Measurements from ENCODE around the gene PRLR.
"Not testable (repeated sequence)": the region's sequence is repeated elsewhere in the genome, so short reads cannot be mapped to it uniquely, and the experiment has no call there.

PRLR gene

GRCh38 chr5:35230038-35230611 is at the start of gene PRLR:
Gene PRLR (minus strand): TSS chr5:35230487. CDS start chr5:35089620, 140,867 bp downstream.
- DNase-seq (ENCODE audit: low read depth in 3 of 3) = no peak

DNA sequence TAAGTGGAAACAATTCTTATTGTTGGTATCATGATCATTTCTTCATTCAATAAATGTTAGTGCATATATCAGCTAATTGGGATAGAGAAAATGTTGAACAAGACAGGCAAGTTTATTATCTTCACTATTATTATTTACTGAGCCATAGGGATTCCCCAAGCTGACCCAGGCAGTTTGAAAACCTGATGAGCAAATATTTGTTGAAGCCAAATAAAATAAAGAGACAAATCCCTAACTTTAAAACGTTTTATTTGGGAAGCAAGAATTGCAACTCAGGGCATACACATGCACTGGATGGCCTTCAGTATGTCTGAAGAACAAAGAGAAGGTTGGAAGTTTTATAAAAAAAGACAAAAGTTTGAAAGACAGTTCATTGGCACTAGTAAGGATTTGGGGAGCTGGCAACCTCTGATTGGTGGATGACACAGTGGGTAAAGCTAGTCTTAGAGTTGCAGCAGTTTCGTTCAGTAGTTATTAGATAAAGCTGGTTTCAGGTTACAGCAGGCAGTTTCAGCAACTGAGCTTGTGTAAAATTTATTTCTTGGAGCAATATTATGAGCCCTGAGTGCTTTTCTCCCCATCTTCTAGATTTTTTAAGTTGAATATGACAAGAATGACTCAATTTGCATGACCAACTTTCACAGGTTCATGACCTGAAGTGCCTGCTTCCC is 44.7 kb upstream of the PRLR start:
- DNase-seq (ENCODE audit: low read depth in 3 of 3) = no peak

GRCh38 chr5:35269006-35269405 is 38.7 kb upstream of the PRLR start:
- no peak for DNase-seq (ENCODE audit: low read depth in 3 of 3)

- no peak for DNase-seq (ENCODE audit: low read depth in 3 of 3)
Measured at GRCh38 chr5:35266276-35266675, 36.0 kb upstream of the PRLR start.

DNA sequence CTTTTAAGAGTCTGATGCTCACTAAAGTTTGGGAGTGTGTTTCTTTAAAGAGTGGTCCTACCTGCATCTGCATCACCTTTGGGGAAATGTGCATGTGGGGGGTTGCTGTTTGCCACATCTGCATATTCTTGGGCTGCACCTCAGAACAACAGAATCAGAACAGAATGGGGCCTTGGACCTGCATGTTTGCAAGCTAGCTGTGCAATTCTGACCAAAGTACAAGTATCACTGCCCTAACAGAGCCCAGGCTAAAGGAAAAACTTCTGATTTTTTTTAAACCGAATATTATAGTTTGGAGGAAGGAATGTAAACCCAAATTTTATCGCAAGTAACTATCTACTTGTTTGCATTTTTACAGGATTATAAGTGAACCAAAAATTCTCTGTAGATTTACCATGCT is 34.2 kb upstream of the PRLR start:
- DNase-seq (ENCODE audit: low read depth in 3 of 3) = no peak

DNA sequence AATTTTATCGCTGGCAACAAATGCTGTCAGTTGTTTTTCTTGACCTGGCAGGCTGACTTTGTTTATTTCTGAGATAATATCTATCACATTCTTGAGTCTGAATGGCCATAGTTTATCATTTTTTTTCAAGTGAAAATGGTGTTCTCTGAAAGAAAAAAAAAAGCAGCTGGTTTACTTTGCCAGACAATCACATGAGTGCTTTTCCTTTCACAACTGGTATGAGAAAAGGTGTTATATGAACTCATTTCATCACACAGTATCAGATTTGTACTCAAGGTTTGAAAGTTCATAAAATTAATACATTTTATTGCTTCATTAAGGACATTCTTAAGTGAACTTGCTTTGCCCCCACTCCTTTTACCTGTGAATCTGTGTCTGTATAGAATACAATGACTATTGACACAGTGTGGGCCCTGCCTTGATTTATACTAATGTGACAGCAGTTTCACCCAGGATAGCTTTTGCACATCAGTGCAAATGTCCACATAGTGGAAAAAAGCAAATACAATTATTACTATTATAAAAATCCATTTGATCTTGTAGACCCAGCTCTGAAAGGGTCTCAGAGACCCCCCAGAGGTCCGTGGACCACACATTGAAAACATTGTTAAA is 33.1 kb upstream of the PRLR start:
- no peak for DNase-seq (ENCODE audit: low read depth in 3 of 3)

GRCh38 chr5:35253582-35253981 is 23.3 kb upstream of the PRLR start:
- DNase-seq (ENCODE audit: low read depth in 3 of 3) = no peak

GRCh38 chr5:35252963-35253362 is 22.7 kb upstream of the PRLR start:
- DNase-seq (ENCODE audit: low read depth in 3 of 3) = no peak

DNA sequence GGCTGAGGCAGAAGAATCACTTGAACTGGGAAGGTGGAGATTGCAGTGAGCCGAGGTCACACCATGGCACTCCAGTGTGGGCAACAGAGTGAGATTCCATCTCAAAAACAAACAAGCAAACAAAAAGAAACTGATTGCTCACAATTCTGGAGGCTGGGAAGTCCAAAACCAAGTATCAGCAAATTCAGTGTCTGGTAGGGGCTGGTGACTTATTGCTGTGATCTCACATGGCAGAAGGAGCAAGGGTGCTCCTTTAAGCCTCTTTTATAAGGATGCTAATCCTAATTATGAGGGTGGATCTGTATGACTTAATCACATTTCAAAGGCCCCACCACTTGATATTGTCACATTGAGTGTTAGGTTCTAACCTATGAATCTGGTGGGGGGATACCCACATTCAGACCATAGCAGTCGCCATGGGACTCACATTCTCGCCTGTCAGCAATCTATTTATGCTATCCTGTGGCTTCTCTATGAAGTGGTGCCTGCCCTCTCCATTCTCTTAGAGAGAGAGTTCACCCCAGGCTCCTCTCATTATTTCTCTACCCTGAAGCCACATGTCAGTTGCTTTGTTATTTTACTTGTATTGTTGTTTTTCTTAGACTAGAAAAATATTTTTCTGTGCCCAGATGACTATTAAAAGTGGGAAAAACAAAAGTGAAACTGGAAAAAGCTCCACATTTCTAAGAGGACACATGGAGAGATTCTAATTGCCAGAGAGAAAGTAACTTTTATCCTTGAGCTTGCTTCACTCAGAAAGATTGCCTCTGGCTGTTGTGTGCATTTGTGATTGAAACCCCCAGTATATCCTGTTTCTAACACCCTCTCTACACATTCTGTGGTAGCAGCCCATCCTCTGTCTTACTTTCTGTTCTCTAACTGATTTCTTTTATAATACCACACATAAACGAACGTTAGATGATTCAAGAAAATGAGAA is 18.8 kb upstream of the PRLR start:
- DNase-seq (ENCODE audit: low read depth in 3 of 3) = no peak

- no peak for DNase-seq (ENCODE audit: low read depth in 3 of 3)
Measured at GRCh38 chr5:35247648-35248034, 17.4 kb upstream of the PRLR start.

GRCh38 chr5:35246900-35247647 is 16.8 kb upstream of the PRLR start:
- DNase-seq (ENCODE audit: low read depth in 3 of 3) = no peak

- no peak for DNase-seq (ENCODE audit: low read depth in 3 of 3)
Measured at GRCh38 chr5:35246411-35246810, 16.1 kb upstream of the PRLR start.

- DNase-seq (ENCODE audit: low read depth in 3 of 3) = not testable (repeated sequence)
Measured at GRCh38 chr5:35245371-35245770, 15.1 kb upstream of the PRLR start.

- DNase-seq (ENCODE audit: low read depth in 3 of 3) = no peak
Measured at GRCh38 chr5:35244171-35244570, 13.9 kb upstream of the PRLR start.

- no peak for DNase-seq (ENCODE audit: low read depth in 3 of 3)
Measured at GRCh38 chr5:35242702-35243258, 12.5 kb upstream of the PRLR start.

DNA sequence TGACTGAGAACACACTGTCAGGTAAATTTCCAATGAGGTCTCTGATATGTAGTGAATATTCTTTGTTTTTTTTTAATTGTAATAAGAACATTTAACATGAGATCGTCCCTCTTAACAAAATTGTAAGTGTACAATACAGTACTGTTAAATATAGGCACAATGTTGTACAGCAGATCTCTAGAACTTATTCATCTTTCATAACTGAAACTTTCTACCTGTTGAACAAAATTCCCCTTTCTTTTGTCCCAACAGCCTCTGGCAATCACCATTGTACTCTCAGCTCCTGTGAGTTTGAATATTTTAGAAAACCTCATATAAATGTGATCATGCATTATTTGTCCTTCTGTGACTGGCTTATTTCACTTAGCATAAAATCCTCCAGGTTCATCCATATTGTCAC is 10.6 kb upstream of the PRLR start:
- no peak for DNase-seq (ENCODE audit: low read depth in 3 of 3)

DNA sequence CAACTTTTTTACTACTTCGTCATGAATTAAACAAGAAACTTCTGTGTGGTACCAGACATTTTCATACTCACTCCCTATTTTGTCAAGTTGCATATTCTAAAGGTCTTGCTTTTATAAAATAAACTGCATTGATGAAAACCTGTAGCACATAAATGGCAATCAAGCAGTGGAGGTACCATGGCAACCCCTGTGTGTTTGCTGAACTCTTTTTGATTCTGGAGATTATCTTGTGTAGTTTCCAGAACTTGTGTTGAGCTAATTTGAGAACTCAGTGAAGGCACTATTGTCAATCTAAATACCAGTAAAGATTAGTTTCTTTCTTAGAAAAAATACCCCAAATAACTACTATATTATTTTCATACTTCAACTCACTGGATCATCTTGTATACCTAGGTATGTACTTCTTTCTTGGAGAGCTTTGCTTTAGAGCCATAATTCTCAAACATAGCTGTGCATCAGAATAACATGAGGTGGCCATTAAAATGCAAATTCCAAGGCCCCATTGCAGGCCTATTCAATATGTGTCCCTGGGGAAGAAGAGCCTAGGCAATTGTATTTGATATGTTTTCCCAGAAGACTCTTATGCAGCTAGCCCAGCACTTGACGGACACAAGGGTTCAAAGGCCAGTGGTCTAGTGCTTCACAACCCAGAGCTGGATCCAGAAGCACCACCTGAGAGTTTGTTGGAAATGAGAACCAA is 9.8 kb upstream of the PRLR start:
- DNase-seq (ENCODE audit: low read depth in 3 of 3) = no peak

DNA sequence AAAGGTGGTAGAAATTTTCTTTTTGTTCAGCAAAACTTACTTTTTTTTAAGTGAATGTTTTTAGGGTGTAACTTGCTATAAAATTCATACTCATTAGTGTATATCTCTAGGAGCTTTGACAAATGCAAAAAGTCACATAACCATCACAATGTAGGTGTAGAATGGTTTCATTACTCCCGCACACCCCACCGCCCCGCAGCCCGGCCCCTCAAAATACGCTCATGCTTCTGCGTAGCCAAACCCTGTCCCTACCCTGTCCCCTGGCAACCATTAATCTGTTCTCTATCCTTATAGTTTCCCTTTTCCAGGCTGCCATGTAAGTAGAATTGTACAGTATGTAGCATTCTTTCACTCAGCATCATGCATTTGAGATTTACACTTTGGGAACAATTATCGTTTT is 9.2 kb upstream of the PRLR start:
- no peak for DNase-seq (ENCODE audit: low read depth in 3 of 3)

- DNase-seq (ENCODE audit: low read depth in 3 of 3) = no peak
Measured at GRCh38 chr5:35237580-35238376, 7.5 kb upstream of the PRLR start.

DNA sequence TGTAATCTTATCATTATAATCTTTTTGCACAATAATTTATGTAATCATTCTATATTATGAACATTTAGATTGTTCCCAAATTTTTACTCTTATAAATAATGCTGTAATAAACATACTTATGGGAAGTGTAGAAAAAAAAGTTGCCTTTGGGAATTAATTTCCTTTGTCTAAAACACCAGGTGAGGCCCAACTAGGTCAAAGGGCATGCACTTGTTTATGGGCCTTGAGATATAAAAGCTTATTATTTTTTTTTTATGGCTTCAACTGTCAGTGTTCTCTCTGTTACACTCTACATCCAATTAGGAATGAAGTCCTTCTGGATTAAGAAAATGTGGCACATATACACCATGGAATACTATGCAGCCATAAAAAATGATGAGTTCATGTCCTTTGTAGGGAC is 6.5 kb upstream of the PRLR start:
- no peak for DNase-seq (ENCODE audit: low read depth in 3 of 3)
